ENCODE data around the gene GPS2.
A peak's percentile ranks its signal among the peaks of the same experiment; 100 is the strongest.

The GPS2 gene

GRCh38 chr17:7329997-7330637 lies 15.0 kb upstream of the GPS2 start:
- TF ChIP-seq, protein P1, sequence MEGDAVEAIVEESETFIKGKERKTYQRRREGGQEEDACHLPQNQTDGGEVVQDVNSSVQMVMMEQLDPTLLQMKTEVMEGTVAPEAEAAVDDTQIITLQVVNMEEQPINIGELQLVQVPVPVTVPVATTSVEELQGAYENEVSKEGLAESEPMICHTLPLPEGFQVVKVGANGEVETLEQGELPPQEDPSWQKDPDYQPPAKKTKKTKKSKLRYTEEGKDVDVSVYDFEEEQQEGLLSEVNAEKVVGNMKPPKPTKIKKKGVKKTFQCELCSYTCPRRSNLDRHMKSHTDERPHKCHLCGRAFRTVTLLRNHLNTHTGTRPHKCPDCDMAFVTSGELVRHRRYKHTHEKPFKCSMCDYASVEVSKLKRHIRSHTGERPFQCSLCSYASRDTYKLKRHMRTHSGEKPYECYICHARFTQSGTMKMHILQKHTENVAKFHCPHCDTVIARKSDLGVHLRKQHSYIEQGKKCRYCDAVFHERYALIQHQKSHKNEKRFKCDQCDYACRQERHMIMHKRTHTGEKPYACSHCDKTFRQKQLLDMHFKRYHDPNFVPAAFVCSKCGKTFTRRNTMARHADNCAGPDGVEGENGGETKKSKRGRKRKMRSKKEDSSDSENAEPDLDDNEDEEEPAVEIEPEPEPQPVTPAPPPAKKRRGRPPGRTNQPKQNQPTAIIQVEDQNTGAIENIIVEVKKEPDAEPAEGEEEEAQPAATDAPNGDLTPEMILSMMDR (IDR thresholded peaks at IDR 0.05; ENCODE audit: borderline replicate concordance, control extremely low read depth, extremely low read depth, insufficient read depth, missing control alignments), result no peak
- in situ Hi-C loops (cut with MboI; ENCODE audit: low sequenced_read_pairs, unreplicated experiment), result no loop called here
- peak; percentile 91 for DNase-seq (ENCODE audit: low spot score)

DNA sequence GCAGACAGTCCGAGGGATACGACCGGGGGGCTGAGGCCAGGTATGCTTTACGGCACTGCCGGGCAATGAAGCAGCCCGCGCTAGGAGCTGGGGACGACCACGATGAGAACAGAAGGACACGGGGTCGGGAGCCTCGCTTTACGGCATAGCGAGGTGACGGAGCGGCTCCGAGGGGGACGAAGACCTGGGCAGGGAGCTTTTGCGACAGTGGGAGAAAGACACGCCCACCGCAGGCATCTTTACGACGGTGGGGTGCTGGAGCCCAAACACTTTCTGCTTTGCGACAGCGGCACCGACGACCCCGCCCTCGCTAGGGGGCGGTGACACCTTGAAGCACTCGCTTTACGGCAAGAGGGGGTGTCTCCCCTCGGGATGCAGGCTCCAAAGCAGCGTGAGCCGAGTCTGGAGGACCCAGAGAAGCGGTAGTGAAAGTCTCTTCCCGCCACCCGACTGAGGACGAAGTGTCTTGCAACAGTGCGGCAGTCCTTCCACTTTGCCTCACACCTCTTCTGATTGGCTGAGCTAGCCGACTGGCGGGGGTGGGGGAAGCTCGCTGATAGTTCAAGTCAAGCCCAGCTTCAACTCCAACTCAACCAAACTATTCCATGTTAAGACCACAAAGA lies 14.3 kb upstream of the GPS2 start:
- DNase-seq (ENCODE audit: low spot score), result peak; percentile 96
- TF ChIP-seq, protein P1 (IDR thresholded peaks at IDR 0.05; ENCODE audit: borderline replicate concordance, control extremely low read depth, extremely low read depth, insufficient read depth, missing control alignments), result no peak
- in situ Hi-C loops (cut with MboI; ENCODE audit: low sequenced_read_pairs, unreplicated experiment), result no loop called here

DNA sequence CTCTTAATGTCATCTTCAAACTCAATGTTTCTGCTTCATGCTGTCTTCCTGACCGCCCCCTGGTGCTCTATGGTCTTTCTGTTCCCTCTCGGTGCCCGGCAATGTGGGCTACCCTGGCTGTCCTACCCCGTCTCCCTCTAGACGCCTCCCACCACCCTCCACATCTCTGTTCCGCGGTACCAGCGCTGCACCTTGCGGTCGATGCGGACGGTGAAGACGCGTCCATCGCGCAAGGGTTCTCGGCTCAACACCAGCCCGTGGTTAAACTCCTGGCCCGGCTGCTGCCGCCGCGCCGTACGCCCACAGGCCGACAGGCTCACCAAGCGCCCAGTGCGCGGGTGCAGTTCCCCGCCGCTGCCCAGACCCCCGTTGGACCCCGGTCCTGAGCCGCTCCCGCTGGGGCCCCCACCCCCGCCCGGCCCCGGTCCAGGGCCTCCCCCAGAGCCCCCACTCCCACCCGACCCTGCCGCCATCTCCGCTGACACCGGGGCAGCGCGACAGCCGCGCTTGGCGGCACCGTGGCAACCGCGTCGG lies 13.7 kb upstream of the GPS2 start, which contains the start of gene NEURL4:
NEURL4 (minus strand) TSS at position 496 of the 534 bp plus-strand sequence; CDS start at position 473, 23 bp downstream.
- TF ChIP-seq, protein P1 (IDR thresholded peaks at IDR 0.05; ENCODE audit: borderline replicate concordance, control extremely low read depth, extremely low read depth, insufficient read depth, missing control alignments), result no peak
- in situ Hi-C loops (cut with MboI; ENCODE audit: low sequenced_read_pairs, unreplicated experiment), result no loop called here
- DNase-seq (ENCODE audit: low spot score), result no peak

DNA sequence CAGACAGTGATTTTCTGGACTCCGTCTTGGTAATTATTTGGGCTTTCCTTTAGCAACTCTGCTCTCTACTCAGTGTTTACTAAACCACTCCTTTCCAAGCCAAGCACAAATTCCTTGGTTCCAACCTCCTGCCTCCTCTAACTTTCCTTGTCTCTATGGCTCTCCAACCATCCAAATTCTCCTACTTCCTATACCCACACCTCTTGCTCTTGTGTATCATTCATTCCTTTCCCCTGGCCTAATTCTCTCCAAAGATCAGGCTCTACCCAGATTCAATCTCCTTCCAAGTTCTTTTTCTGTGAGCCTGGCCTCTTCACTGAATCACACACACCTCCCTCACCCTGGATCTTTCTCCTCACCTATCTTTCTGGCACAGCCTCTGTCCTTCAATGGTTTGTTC lies 12.8 kb upstream of the GPS2 start:
- TF ChIP-seq, protein P1 (IDR thresholded peaks at IDR 0.05; ENCODE audit: borderline replicate concordance, control extremely low read depth, extremely low read depth, insufficient read depth, missing control alignments), result no peak
- DNase-seq (ENCODE audit: low spot score), result no peak
- in situ Hi-C loops (cut with MboI; ENCODE audit: low sequenced_read_pairs, unreplicated experiment), result no loop called here

DNA sequence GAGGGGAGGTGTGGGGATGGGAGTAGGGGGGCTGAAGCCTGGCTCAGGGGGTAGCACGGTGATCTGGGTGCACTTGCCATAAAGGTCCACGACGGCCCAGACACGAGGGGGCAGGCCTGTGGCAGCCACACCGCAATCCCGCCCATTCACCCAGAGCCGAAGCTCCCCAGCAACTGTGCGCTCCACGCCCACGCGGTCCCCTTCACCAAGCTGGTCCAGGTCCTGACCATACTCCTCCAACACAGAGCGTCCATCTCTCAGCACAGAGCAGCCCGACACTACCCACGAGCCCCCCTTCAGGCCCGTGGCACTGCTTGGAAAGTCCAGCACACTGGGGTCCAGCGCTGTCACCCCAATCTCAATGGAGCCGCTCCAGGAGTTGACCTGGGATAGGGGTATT lies 12.3 kb upstream of the GPS2 start:
- in situ Hi-C loops (cut with MboI; ENCODE audit: low sequenced_read_pairs, unreplicated experiment), result no loop called here
- TF ChIP-seq, protein P1 (IDR thresholded peaks at IDR 0.05; ENCODE audit: borderline replicate concordance, control extremely low read depth, extremely low read depth, insufficient read depth, missing control alignments), result no peak
- no peak for DNase-seq (ENCODE audit: low spot score)

DNA sequence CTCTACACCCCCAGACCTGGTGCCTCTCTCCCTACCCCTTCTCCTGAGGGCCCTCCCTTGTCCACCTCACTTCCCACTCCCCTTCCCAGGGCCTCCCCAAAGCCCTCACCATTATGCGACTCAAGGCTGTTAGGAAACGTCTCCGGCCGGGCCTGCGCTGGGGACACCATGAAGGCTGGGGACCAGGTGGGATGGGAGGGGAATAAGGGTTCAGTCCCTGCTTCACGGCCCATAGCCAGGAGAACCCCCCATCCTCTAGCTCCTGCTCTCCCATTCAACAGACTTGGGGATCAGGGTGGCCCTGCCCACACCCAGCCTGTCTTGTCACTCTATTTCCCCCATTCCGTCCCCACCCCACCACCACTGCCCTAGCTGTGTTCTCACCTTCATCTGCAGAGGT lies 11.9 kb upstream of the GPS2 start:
- in situ Hi-C loops (cut with MboI; ENCODE audit: low sequenced_read_pairs, unreplicated experiment), result no loop called here
- no peak for DNase-seq (ENCODE audit: low spot score)
- TF ChIP-seq, protein P1 (IDR thresholded peaks at IDR 0.05; ENCODE audit: borderline replicate concordance, control extremely low read depth, extremely low read depth, insufficient read depth, missing control alignments), result no peak
